GM19467 (cell line): ENCODE data around the gene TMEM217.
"Not testable (repeated sequence)": the region's sequence is repeated elsewhere in the genome, so short reads cannot be mapped to it uniquely, and the experiment has no call there.

Source experiments
- ATAC-seq: cut with Tn5 transposase; IDR thresholded peaks from one replicate; pipeline ENCODE4 v1.9.1; 2021; ENCODE audit warnings: mild to moderate bottlenecking, moderate library complexity; ENCODE audit not compliant: unreplicated experiment

Gene TMEM217

GRCh38 chr6:37257634-37258404 lies at the start of gene TMEM217, which contains the start of gene TBC1D22B:
Gene TMEM217 (minus strand): TSS chr6:37258144. CDS start chr6:37219030, 39,114 bp downstream.
Gene TBC1D22B (plus strand): TSS chr6:37257772. CDS start chr6:37257918, 146 bp downstream.
- ATAC-seq = peak; percentile 91

- ATAC-seq = not testable (repeated sequence)
Measured at GRCh38 chr6:37307484-37307883, 49.5 kb upstream of the TMEM217 start.

GRCh38 chr6:37306624-37307222 lies 48.8 kb upstream of the TMEM217 start:
- no peak for ATAC-seq

- no peak for ATAC-seq
Measured at GRCh38 chr6:37305841-37306425, 48.0 kb upstream of the TMEM217 start.

GRCh38 chr6:37304766-37305165 lies 46.8 kb upstream of the TMEM217 start:
- no peak for ATAC-seq

- ATAC-seq = no peak
Measured at GRCh38 chr6:37303891-37304503, 46.1 kb upstream of the TMEM217 start.

- ATAC-seq = no peak
Measured at GRCh38 chr6:37303091-37303660, 45.2 kb upstream of the TMEM217 start.

GRCh38 chr6:37302086-37302686 lies 44.2 kb upstream of the TMEM217 start:
- no peak for ATAC-seq

- no peak for ATAC-seq
Measured at GRCh38 chr6:37299990-37300389, 42.0 kb upstream of the TMEM217 start.

- ATAC-seq = no peak
Measured at GRCh38 chr6:37298958-37299357, 41.0 kb upstream of the TMEM217 start.

- not testable (repeated sequence) for ATAC-seq
Measured at GRCh38 chr6:37297637-37298036, 39.7 kb upstream of the TMEM217 start.

GRCh38 chr6:37293426-37293825 lies 35.5 kb upstream of the TMEM217 start:
- no peak for ATAC-seq

- no peak for ATAC-seq
Measured at GRCh38 chr6:37289931-37290330, 32.0 kb upstream of the TMEM217 start.

- no peak for ATAC-seq
Measured at GRCh38 chr6:37288247-37288646, 30.3 kb upstream of the TMEM217 start.

GRCh38 chr6:37287519-37288157 lies 29.7 kb upstream of the TMEM217 start:
- ATAC-seq = no peak

- no peak for ATAC-seq
Measured at GRCh38 chr6:37285861-37286311, 27.9 kb upstream of the TMEM217 start.

- ATAC-seq = no peak
Measured at GRCh38 chr6:37284781-37285180, 26.8 kb upstream of the TMEM217 start.

- ATAC-seq = no peak
Measured at GRCh38 chr6:37283671-37284151, 25.8 kb upstream of the TMEM217 start.

- no peak for ATAC-seq
Measured at GRCh38 chr6:37283268-37283667, 25.3 kb upstream of the TMEM217 start.

GRCh38 chr6:37282371-37282770 lies 24.4 kb upstream of the TMEM217 start:
- no peak for ATAC-seq
